Measurements from ENCODE around the gene CDC42BPB. TPM values are rescaled to one million over a fixed set of nuclear protein-coding genes. Genes with fewer than 3 reads are reported as not detected.

The CDC42BPB gene
- total RNA-seq, 4 donors from 2014 or later = 80.6 to 157 (median 118) TPM

DNA sequence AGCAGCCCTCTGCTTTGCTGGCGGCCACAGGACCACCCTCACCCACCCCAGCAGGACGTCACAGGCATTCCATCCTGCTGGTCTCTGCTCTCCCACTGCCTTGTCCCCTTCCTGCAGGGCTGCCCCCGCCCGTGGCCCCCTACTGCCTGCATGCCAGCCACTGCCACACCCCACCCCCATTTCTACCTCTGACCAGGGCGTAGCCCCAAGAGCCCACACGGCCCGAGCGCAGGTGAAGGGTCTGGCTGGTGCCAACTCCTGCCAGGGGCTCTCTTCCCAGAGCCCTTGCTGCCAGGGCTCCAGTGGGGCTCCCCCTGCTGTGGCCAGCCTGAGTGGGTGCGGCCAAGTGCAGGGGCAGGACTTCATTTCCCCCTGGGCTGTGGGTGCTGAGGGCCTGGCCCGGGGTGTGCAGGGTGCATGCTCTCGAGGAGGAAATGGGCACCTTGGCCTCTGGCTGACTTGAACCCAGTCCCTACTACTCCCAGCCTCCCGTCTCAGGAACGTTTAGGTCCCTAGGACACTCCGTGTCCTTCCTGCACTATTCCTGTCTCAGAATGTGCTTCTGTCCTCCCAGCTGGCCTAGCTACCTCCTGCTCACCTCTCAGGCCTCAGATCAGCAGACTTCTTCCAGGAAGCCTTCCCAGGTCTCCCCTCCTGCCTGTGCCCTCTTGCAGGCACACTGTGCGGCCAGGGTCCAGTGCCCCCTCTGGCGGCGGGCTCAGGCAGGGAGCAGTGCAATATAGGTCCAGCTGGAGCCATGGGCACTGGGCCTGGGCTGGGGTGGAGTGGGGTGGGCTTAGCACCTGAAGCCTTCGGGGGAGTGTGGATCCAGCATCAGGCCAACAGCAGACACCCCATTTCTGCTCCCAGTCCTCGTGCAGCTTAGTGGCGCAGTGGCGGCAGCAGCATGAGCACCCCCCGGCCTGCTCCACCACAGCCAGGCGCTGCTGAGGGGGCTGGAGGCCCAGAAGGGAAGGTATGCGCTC, 28.1 kb upstream of the CDC42BPB start:
- TF ChIP-seq, protein P1, sequence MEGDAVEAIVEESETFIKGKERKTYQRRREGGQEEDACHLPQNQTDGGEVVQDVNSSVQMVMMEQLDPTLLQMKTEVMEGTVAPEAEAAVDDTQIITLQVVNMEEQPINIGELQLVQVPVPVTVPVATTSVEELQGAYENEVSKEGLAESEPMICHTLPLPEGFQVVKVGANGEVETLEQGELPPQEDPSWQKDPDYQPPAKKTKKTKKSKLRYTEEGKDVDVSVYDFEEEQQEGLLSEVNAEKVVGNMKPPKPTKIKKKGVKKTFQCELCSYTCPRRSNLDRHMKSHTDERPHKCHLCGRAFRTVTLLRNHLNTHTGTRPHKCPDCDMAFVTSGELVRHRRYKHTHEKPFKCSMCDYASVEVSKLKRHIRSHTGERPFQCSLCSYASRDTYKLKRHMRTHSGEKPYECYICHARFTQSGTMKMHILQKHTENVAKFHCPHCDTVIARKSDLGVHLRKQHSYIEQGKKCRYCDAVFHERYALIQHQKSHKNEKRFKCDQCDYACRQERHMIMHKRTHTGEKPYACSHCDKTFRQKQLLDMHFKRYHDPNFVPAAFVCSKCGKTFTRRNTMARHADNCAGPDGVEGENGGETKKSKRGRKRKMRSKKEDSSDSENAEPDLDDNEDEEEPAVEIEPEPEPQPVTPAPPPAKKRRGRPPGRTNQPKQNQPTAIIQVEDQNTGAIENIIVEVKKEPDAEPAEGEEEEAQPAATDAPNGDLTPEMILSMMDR (IDR thresholded peaks at IDR 0.05) = no peak
- TF ChIP-seq POLR2A (IDR thresholded peaks at IDR 0.05) = no peak
- H3K4me3 ChIP-seq = no peak overlapping the region
- no peak for DNase-seq
- H3K27ac ChIP-seq = no peak overlapping the region
- H3K9me3 ChIP-seq = no peaks in the 10 kb centered on the region
- intact Hi-C loops (cut with DNase I; ENCODE audit: low total_unique reads) = no loop called here
- H3K27me3 ChIP-seq = no peaks in the 10 kb centered on the region
- no peaks in the 10 kb centered on the region for H3K36me3 ChIP-seq
- H3K4me1 ChIP-seq = peaks cover 0 to 4% of the 10 kb centered on the region in 2 donors

DNA sequence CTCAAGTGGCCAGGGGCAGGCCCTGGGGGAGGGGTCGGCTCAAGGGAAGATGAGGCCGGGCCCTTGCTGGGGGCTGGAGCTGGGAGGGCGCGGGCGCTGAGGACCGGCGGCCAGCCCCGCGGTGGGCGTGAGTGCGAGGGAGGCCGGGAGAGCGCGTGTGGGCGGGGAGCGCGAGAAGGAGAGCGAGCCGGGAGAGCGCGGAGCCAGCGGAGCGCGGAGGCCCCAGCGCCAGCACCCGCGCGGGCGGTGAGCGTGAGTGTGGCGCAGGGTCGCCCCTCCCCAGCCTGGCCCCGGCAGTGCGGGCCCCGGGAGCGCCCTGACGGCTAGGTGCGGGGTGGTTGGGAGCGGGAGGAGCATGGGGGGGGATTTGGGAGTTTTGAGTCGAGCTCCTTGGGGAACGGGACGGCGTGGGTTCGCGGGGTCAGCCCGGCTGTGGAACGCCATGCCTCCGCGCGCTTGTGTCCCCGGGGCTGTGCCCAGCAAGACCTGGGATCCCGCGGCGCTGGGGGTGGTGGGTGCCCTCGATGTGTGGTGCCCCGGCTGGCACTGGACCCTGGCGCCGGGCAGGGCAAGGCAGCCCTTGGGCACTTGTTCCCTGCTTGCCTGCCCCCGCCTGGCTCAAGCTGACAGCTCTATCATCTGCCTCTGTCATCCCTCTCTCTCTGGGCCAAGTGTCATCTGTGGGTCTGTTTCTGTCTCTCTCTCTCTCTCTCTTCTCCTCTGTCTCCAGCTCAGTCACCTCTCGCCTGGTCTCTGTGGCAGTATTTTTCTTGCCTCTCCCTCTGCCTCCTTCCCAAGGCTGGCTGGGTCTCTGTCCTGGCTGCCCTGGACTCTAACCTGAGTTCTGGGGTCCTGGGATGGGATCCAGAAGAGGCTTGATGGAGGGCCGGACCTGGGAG, 26.9 kb upstream of the CDC42BPB start, which contains the start of gene LBHD2:
Gene LBHD2 (plus strand): TSS at position 190 of the 899 bp plus-strand sequence. CDS start 1,803 bp downstream, outside the sequence.
- Histone ChIP-seq H3K27ac (no peak within 1 kb of the TSS), H3K36me3 (no peaks in the 10 kb centered on the region), H3K9me3 (no peaks in the 10 kb centered on the region), H3K4me3 (no peak within 1 kb of the TSS), H3K27me3 (no peaks in the 10 kb centered on the region), H3K4me1 (peaks cover 0 to 4% of the 10 kb centered on the region in 2 donors)
- intact Hi-C loops (cut with DNase I; ENCODE audit: low total_unique reads) = no loop called here
- no peak for TF ChIP-seq POLR2A (IDR thresholded peaks at IDR 0.05)
- TF ChIP-seq, protein P1 (IDR thresholded peaks at IDR 0.05) = no peak
- DNase-seq = no peak

DNA sequence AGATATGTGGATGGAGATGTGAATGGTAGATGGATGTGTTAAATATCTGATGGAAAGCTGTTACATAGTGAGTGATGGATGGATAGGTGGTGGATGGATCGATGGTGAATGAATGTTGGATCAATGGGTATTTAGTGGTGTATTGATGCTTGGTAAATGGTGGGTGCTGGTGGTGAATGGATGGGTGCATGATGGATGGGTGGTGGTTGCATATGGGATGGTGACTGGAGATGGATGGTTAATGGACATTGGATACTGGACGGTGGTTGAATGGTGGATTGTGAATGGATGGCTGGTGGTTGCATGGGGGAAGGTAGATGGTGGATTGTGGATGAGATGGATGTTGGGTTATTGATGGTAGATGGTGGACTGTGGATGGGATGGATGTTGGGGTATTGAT, 24.6 kb upstream of the CDC42BPB start:
- no peak overlapping the region for H3K27ac ChIP-seq
- no peak for TF ChIP-seq POLR2A (IDR thresholded peaks at IDR 0.05)
- TF ChIP-seq, protein P1 (IDR thresholded peaks at IDR 0.05) = no peak
- no peaks in the 10 kb centered on the region for H3K27me3 ChIP-seq

DNA sequence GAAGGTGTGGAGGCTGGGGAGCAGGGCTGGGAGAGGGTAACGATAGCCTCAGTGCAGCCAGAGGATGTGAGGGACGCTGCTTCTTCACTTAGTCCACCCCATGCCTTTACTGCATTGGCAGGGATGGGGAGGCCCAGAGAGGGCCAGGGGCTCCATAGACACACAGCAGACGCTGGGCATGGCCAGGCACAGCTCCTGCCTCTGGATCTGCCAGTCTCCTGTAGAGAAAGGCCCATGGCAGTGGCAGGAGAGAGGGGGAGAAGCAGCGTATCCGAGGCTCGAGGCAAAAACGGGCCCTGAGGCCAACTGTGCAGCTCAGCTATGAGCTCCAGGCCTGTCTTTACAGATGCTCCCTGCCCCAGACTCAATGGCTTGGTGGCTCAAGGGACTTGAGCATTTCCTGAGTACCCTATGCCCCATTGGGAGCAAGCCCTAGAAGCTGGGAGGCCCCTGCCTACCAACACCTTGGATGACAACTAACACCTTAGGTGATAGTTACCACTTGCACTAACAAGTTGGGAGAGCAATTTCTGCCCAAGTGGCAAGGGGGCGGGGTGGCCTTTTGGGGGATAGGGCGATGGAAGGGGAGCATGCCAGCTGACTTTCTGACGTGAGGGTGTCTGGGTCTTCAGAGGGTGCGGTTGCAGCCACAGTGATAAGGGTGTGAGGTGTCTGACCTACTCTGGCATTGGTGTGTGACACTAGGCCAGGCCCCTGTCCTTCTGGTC, 21.7 kb upstream of the CDC42BPB start:
- Histone ChIP-seq H3K27me3 (no peaks in the 10 kb centered on the region), H3K4me3 (no peak overlapping the region), H3K9me3 (no peaks in the 10 kb centered on the region), H3K27ac (no peak overlapping the region), H3K36me3 (no peaks in the 10 kb centered on the region), H3K4me1 (peaks cover 0 to 11% of the 10 kb centered on the region in 2 donors)
- intact Hi-C loops (cut with DNase I; ENCODE audit: low total_unique reads) = no loop called here
- TF ChIP-seq POLR2A (IDR thresholded peaks at IDR 0.05) = no peak
- TF ChIP-seq, protein P1 (IDR thresholded peaks at IDR 0.05) = no peak
- DNase-seq = no peak

More for the DNA sequence above, 24.6 kb upstream of the CDC42BPB start:
- no peak for DNase-seq
- Histone ChIP-seq H3K4me3 (no peak overlapping the region), H3K9me3 (no peaks in the 10 kb centered on the region), H3K4me1 (peaks cover 0 to 4% of the 10 kb centered on the region in 2 donors), H3K36me3 (no peaks in the 10 kb centered on the region)
- intact Hi-C loops (cut with DNase I; ENCODE audit: low total_unique reads) = no loop called here
